HepG2 (cell line): ENCODE data around the gene PLIN3. TPM values are rescaled to one million over a fixed set of nuclear protein-coding genes. Genes with fewer than 3 reads are reported as not detected.

Experiments used
- BRD4 ChIP-seq: sonication (generic); formaldehyde crosslinking; IDR thresholded peaks from 2 replicates; pipeline ENCODE4 v1.4.0; 2020; ENCODE audit warnings: missing genetic modification reagents
- CSRNP2 ChIP-seq: sonication (generic); formaldehyde crosslinking; conservative IDR thresholded peaks from 2 replicates; pipeline ENCODE4 v1.8.0; 2022; ENCODE audit warnings: low read depth, missing genetic modification reagents
- DMAP1 ChIP-seq: IDR thresholded peaks from 2 replicates; pipeline ENCODE4 v1.6.1; 2016
- FOXA1 ChIP-seq, 2 experiments: fragments of 450-650 bp in 1 of 2; sonication (generic) in 1 of 2; formaldehyde crosslinking in 1 of 2; IDR thresholded peaks; 2 replicates each; pipeline versions ENCODE4 v1.4.0 to v1.6.1; 2016 to 2020; ENCODE audit warnings: missing genetic modification reagents in 1 of 2
- KIAA2018 ChIP-seq: sonication (generic); formaldehyde crosslinking; IDR thresholded peaks from 2 replicates; pipeline ENCODE4 v1.5.0; 2020; ENCODE audit warnings: mild to moderate bottlenecking, missing genetic modification reagents, borderline replicate concordance
- MXD4 ChIP-seq: IDR thresholded peaks from 2 replicates; pipeline ENCODE4 v1.6.1; 2016; ENCODE audit warnings: mild to moderate bottlenecking, missing biosample characterization, missing genetic modification reagents
- NAIF1 ChIP-seq: sonication (generic); formaldehyde crosslinking; IDR thresholded peaks from 2 replicates; pipeline ENCODE4 v1.5.0; 2020; ENCODE audit warnings: mild to moderate bottlenecking, missing genetic modification reagents, borderline replicate concordance
- TEAD2 ChIP-seq: sonication (generic); formaldehyde crosslinking; IDR thresholded peaks from 2 replicates; pipeline ENCODE4 v1.9.0; 2021; ENCODE audit warnings: missing genetic modification reagents
- ZIK1 ChIP-seq: sonication (generic); formaldehyde crosslinking; IDR thresholded peaks from 2 replicates; pipeline ENCODE4 v1.5.0; 2020; ENCODE audit warnings: mild to moderate bottlenecking, low read depth, missing genetic modification reagents, borderline replicate concordance
- ZNF17 ChIP-seq: sonication (generic); formaldehyde crosslinking; IDR thresholded peaks from 2 replicates; pipeline ENCODE4 v1.5.0; 2020; ENCODE audit warnings: mild to moderate bottlenecking, missing genetic modification reagents
- ZNF281 ChIP-seq: sonication (generic); formaldehyde crosslinking; IDR thresholded peaks from 2 replicates; pipeline ENCODE4 v1.4.0; 2020; ENCODE audit warnings: missing genetic modification reagents, borderline replicate concordance
- ZNF354B ChIP-seq: sonication (generic); formaldehyde crosslinking; IDR thresholded peaks from 2 replicates; pipeline ENCODE4 v1.8.0; 2022; ENCODE audit warnings: mild to moderate bottlenecking, missing genetic modification reagents
- ZNF441 ChIP-seq: sonication (generic); formaldehyde crosslinking; IDR thresholded peaks from 2 replicates; pipeline ENCODE4 v1.7.0; 2021; ENCODE audit warnings: missing genetic modification reagents, borderline replicate concordance
- ZNF704 ChIP-seq: sonication (generic); formaldehyde crosslinking; IDR thresholded peaks from 2 replicates; pipeline ENCODE4 v1.8.1; 2023; ENCODE audit warnings: mild to moderate bottlenecking, inconsistent platforms, moderate library complexity, missing genetic modification reagents, borderline replicate concordance
- ZSCAN29 ChIP-seq: sonication (generic); formaldehyde crosslinking; conservative IDR thresholded peaks from 2 replicates; pipeline ENCODE4 v1.4.0; 2020; ENCODE audit warnings: mild to moderate bottlenecking, missing genetic modification reagents
- polyA plus RNA-seq, 8 experiments: library from polyadenylated mRNA; depleted of rRNA in 3 of 8; stranded (reverse) in 7 of 8; unstranded in 1 of 8; fragments of >200 nt; fragmentation: Illumina TruSeq in 4 of 8; extraction: Trizol in 4 of 8; gene quantifications; 2 replicates each; pipeline versions ENCODE4 v1.2.1 to v1.2.3, GENCODE V29; 2011 to 2016; ENCODE audit warnings: low read depth in 4 of 8, missing spikeins in 1 of 8, mixed read lengths in 1 of 8; ENCODE audit not compliant: insufficient read depth in 1 of 8
- total RNA-seq, 5 experiments: library from RNA; depleted of rRNA; stranded (reverse); fragments of >200 nt; fragmentation: Illumina TruSeq; extraction: Trizol; gene quantifications; 2 replicates each; pipeline ENCODE4 v1.2.3, GENCODE V29; 2016; ENCODE audit warnings: low read depth in 1 of 5

Gene PLIN3
- total and polyA plus RNA-seq, 2 of the 13 experiments (the other 11 are each of a cell fraction or from before 2014, with no cell fraction given): 49.3 to 57.9 TPM

- no peak for TF ChIP-seq FOXA1 (IDR thresholded peaks at IDR 0.05)
- 0 out of 2 replicates have a peak, but pooled peaks have one; percentile 23 for TF ChIP-seq FOXA1 (CRISPR knock-in tag; IDR thresholded peaks at IDR 0.05)
- TF ChIP-seq NAIF1: no peak
- TF ChIP-seq ZNF354B (CRISPR knock-in tag): 0 out of 2 replicates have a peak, but pooled peaks have one; percentile 19
- TF ChIP-seq ZSCAN29 (CRISPR knock-in tag): no peak
- 0 out of 2 replicates have a peak, but pooled peaks have one; percentile 43 for TF ChIP-seq DMAP1 (CRISPR knock-in tag)
- no peak for TF ChIP-seq TEAD2 (CRISPR knock-in tag)
- no peak for TF ChIP-seq ZNF17
- no peak for TF ChIP-seq ZNF441 (CRISPR knock-in tag)
- TF ChIP-seq ZNF281 (CRISPR knock-in tag): no peak
- no peak for TF ChIP-seq MXD4 (CRISPR knock-in tag)
- no peak for TF ChIP-seq ZNF704 (CRISPR knock-in tag)
- TF ChIP-seq ZIK1 (CRISPR knock-in tag): no peak
- TF ChIP-seq CSRNP2 (CRISPR knock-in tag): no peak
- no peak for TF ChIP-seq KIAA2018 (CRISPR knock-in tag)
- no peak for TF ChIP-seq BRD4 (CRISPR knock-in tag)
Measured at GRCh38 chr19:4851551-4852290, 15.7 kb downstream of the PLIN3 start (continued).
